Medulla oblongata (tissue), 1 donor: Measurements from ENCODE around the gene PERP.
"Not testable (repeated sequence)": the region's sequence is repeated elsewhere in the genome, so short reads cannot be mapped to it uniquely, and the experiment has no call there.

Experiments used
- DNase-seq: peaks from one replicate; pipeline ENCODE4 v3.0.0-alpha.2; 2015; ENCODE audit errors: extremely low spot score

Gene PERP

DNA sequence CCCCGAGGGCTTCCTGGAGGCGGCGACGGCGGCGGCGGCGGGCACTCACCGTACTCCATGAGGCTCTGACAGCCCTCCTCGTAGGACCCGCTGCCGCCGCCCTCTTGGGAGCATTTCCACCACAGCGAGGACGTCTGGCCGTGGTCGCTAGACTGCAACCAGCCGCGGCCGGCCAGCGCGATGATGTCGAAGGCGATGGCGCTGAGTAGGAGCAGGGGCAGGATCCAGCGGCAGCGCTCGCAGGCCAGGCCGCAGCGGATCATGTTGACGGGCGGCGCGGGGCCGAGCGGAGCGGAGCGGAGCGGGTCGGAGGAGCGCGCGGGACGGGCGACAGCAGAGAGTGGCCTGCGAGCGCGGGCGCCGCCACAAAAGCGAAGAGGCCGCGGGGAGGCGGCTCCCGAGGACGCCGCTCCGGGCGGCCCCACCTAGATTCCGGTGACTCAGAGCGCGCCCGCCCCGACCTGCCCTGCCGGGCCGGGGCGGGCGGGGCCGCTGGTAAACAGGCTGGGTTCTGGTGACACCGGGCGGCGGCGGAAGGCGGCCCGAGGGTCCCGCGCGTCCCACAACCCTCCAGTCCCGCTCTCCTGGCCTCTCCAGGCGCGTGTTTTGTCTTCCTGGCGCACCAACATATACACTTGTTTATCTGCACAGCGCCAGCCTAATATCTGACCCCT lies at the start of gene PERP:
PERP (minus strand) TSS at position 342 of the 674 bp plus-strand sequence; CDS start at position 263, 79 bp downstream.
- no peak for DNase-seq

DNA sequence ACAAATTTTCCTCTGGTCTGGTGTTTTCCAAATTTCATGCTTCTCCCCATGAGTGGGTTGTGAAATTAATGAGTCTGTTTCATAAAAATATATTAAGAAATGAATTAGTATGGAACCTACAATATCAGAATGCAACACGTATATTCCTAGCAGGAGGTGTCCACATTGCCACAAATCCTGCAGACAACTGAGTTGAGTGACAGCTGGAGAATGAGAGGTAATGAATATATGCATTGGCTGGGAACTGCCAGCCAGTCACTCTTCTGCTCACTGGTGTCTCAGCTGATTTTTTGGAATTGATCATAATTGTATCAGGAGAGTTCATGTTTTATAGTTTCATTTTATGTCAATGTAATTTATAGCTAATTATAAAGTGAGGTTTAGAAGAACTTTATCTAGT lies 48.2 kb upstream of the PERP start:
- no peak for DNase-seq

DNA sequence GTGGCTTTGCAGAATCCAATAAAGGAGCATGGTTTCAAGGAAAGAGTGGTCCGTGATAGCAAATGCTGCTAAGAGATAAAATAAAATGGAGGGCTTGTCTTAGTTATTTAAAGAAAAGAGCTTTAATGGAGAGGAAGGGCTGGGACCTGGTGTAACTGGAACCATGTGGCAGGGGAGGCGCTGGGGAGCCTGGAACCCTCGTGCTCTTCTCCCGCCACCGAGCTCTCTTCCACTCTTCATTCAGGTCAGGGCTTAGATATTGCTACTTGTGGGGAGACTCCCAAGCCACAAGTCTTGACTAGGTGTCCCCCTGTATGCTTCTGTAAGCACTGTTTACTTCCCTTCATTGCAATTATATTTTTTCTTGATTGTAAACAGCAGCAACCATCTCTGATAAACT lies 39.3 kb upstream of the PERP start:
- DNase-seq = no peak

DNA sequence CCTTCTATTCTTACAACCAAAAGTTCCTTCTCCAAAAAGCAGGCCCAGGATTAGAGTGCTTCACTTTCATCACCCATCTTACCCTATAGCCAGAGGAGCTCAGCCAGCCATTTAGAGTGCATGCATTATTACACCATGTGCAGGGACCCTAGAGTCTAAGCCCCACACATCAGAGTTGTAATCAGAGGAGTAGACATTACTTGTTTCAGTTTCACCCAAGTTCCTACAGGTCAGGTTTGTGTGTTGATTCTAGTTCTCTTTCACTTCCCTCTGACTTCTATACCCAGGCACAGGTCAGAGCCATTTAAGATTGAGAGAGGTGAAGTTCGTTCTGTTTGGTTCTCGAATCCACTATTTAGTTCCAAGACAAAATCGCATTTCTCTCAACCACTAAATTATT lies 38.2 kb upstream of the PERP start:
- DNase-seq = no peak

DNA sequence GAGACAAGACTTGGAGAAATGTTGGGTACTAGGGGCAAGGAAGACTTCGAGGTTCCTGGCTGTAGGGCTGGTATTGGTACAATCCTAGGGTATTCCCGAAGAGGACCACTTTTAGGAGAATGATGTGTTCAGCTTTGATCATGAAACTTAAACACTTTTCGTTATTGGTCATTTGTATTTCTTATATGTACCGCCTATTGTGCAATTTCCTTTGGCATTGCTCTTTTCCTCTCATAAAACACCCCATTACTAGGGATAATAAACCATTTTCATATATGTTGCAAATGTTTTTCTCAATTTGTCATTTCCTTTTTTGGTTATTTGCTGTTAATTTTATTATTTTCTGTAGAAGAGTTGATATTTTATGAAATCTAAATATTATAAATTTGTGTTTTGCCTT lies 35.6 kb upstream of the PERP start:
- no peak for DNase-seq

DNA sequence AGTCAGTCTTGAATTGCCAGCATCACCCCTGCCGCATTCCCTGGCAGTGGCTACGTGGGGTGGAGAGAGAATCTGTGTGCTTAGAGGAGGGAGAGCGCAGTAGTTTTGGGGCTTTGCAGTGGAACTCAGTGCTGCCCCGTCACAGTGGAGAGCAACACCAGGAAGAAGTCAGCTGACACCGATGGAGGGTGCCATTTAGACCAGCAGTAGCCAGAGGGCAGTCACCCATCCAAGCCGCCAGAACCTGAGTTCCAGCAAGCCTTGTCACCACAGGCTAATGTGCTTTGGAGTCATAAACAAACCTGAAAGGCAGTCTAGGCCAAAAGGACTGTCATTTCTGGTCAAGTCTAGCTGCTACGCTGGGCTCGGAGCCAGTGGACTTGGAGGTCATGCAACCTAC lies 22.0 kb upstream of the PERP start:
- no peak for DNase-seq

DNA sequence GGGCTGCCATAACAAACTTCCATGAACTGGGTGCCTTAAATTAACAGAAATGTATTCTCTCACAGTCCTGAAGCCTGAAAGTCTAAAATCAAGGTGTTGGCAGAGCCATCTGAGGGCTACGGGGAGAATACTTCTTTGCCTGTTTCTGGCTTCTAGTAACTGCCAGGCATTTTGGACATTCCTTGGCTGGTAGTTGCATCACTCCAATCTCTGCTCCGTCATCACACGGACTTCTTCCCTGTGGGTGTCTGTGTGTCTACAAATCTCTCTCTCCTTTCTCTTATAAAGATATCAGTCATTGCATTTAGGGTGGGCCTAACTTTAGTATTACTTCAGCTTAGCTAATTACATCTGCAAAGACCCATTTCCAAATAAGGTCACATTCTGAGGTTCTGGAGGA lies 20.9 kb upstream of the PERP start:
- DNase-seq = no peak

DNA sequence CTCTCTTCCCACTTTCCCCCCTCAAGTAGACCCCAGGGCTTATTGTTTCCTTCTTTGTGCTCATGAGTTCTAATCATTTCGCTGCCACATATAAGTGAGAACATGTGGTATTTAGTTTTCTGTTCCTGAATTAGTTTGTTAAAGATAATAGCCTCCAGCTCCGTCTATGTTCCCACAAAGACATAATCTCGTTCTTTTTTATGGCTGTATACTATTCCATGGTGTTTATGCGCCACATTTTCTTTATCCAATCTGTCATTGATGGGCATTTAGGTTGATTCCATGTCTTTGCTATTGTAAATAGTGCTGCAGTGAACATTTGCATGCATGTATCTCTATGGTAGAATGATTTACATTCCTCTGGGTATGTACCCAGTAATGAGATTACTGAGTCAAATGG lies 16.9 kb upstream of the PERP start:
- DNase-seq = no peak

DNA sequence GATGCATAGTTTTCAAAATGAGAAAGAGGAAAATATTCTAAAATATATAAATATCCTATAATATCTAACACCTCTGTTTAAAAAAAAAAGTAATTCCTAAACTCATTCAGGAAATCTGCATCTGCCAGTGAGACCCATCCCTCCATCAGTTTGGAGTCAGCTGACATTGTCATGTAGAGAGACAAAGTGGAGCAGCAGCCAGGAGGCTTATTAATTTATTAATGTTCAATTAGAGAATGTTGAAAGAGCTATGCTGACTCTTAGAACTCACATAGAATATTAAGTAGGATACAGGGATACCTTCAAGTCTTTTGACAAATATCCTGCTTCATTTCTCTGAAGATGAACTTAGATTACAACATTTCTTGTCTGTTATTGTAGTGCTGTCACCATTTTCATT lies 12.8 kb upstream of the PERP start:
- no peak for DNase-seq

DNA sequence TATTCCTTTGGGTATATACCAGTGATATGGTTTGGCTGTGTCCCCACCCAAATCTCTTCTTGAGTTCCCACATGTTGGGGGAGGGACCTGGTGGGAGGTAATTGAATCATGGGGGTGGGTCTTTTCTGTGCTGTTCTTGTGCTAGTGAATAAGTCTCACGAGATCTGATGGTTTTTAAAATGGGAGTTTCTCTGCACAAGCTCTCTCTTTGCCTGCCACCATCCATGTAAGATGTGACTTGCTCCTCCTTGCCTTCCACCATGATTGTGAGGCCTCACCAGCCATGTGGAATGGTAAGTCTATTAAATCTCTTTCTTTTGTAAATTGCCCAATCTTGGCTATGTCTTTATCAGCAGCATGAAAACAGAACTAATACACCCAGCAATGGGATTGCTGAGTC lies 12.0 kb upstream of the PERP start:
- not testable (repeated sequence) for DNase-seq

DNA sequence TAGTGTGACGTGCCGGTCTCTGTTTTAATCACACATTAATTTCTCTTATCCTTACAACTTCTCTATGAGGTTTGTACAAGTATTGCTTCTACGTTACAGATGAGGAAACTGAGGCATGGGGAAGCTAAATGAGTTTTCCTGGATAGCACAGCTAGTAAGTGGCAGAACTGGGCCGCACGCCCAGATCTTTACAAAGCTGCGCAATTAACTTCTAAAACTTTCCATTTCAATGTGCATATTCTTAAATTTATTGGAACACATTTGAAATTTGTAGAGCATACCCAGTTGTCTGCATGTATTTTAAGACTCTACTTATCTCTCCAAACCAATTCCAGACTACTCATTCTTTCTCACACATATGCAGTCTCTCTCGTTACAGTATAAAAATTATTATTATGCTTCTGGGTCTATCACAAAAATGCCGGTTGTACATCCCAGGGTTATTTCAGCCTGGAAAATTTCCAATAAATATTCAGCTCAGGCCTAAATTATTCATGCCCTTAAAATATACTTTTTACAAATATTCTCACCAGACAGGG lies 10.2 kb upstream of the PERP start:
- DNase-seq = no peak

DNA sequence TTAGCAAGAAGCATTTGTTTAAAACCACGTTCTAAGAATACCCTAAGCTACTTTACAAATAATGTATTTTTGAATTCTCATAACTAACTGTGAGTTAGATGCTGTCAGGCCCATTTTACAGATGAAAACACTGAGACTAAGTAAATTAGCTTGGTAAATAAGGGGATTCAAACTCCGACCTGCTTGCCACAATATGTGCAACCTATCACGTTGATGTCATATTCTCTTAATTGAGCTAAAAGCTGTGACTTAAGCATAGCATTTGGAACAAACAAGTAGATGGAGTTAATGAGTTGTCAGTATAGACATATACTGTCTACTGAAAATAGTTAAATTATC lies 9.4 kb upstream of the PERP start:
- no peak for DNase-seq

DNA sequence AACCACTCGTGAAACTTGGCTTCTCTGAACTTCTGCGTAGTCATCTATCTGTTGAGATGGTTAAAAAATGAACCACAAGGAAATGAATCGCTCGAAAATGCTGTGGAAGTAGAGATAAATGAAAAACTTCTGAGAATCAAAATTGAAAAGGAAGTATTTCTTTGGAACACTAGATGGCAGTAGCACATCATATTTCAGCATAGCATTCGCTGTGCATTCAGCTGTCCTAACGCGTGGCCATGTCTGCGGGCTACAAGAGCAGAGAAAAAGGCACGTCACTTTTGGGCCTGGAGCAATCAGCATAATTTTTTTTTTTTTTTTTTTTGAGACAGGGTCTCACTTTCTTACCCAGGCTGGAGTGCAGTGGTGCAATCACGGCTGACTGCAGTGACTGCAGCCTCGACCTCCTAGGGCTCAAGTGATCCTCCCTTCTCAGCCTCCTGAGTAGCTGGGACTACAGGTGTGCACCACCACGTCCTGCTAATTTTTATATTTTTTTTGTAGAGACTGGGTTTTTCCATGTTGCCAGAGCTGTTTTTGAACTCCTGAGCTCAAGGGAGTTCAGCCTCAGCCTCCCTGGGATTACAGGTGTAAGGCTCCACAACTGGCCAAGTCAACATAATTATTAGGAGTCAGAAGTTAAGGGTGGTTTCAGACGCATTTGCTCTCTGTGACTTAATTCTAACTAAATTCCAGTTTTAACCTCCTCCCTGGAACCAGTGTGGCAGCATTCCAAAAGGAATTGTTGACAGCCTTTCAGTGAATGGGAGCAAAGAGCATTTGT lies 8.8 kb upstream of the PERP start:
- peak; percentile 85 for DNase-seq

DNA sequence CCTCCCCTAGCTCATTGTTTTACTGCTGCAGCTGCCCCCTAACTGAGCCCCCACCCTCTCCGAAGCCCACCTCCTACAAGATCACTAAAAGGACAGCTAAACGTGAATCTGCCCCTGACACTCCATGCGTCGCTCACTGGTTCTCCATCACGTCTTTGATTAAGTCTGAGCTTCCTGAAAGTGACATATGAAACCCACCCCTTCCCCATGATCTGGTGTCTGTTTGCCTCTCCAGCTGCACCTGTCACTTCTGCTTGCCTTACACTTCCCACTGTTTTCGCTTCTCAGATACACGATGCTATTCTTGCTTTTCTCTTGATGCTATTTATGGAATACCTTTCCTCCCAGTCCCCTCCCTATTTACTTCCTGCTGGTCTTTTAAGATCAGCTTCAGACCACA lies 8.0 kb upstream of the PERP start:
- no peak for DNase-seq

DNA sequence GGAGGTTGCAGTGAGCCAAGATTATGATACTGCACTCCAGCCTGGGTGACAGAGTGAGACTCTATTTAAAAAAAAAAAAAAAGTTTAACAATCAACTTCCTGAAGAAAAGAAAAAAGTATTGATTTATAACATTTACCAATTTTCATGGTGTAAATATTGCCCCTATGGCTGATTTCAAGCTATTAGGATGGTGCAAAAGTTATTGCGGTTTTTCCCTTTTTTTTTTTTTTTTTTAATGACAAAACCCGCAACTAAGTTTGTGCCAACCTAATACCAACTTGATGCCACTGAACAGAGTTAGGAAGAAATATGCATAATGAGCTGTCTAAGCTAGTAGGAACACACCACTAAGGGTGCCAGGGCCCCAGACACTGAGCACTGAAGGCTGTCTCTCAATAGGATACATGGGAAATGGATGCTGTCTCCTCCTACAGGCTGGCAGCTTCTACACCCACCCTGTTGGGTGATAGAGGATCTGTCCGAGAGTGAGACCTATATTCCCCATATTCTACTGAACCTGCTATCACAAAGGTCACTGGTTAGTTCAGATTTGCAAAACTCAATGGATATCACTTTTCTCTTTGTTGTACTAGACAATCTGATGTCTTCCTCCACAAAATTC lies 6.5 kb upstream of the PERP start:
- no peak for DNase-seq

DNA sequence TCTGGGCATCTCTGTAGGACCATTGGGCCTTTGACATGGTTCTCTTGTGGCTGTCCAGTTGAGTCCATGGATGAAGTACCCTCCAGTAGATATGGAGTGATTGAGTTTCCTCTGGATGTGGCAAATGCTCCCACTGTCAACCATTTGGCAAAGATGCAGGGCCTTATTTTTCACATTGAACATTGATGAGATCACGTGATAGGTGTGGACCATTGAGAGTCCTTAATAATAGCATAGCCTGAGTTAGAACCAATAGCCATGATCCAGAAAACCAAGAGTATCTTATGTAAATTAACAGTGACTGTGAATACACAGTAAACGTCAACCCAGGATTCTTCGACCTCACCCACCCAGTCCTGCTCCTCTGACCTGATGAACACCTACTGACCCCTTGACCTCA lies 3.0 kb upstream of the PERP start:
- DNase-seq = no peak

DNA sequence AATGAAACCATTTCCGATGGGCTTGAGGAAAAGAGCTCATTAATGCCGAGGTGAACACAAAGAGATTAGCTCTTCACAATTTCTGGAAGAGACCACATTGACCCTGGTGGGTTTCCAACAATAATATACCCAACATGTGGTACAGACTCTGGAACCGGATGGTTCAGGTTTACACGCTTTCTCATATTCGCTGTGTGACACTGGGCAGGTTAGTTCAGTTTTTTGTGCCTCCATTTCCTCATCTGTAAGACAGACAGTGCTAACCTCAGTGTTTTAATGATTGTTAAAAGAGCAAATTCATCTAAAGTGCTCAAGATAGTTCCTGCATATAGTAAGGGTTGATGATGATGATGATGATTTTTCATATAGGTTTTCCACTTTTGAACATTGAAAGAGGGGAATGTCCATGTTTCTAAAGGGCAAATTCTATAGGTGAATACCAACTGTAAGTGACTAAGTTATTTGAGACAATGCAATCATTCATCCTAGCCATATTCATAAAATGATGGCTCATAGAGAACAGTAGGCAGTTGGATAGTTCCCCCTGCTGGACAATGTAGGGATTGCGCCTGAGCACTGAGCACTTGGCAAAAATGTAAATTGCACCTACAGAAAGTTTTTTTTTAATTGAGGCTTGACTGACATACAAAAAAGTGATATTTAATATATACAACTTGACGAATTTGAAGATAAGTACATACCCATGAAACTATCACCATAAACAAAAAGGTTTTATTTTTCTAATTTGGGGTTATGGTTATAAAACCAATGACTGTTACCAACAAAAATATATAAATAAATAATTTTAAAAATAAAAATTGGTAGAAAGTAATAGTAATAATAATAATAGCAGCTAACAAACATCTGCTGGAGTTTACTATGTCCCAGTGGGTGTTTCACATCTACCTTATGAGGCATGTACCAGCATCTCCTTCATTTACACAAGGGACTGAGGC lies 2.1 kb upstream of the PERP start:
- peak; percentile 65 for DNase-seq

DNA sequence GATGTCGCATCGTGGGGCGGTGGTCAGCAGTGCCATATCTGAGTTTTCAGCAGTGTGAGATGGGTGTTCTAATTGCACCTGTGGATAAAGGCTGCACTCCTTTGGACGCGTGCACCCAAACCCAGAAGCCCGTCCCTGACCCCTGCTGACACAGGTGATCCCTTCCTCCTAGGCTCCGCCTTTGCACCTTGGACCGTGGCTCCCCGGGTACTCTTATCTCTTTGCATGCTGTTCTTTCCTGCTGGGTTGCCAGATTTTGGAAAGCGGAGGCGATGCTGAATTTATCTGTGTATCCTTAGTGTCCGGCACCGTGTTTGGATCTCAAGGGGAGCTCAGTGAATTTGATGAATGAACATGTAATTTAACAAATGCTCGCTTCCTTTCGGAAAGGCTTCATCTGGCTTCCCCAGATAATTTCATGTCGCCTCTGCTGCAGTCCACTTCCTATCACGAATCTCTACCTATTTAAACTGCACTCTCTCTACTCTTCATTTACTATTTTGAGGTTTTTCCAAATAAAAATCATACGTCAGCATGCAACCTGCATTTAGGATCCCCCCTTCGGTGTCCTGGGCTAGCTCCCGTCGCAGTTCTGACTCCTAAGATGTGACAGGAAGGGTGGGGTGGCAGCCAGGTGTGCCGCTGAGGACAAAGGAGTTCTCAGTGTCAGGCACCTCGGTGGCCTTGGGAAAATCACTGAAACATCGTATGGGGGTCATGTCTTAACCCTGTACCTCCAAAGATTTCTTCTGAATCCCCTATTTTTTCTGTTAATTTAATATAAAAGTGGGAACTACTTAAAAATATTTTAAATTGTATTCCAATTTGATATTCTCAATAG lies 753 bp upstream of the PERP start:
- DNase-seq = no peak

DNA sequence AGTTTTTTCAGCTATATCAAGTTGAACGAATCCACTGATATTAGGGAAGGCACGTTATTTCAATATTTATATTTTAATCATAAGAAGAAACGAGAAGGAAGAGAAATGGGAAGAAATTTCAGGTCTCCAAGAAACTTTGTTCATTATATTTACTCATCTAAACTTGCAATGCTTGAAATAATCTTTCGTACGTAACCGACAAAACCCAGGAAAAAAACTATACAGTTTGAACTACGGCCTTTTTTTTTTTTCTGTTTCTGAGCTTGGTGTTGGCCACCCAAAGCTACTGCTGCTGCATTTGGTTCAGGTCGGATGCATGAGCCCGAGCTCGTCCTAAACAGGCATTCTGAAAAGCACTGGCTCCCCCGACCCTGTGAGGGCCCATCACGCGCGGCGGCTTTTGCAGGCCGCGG lies 548 bp downstream of the PERP start:
- DNase-seq = no peak

DNA sequence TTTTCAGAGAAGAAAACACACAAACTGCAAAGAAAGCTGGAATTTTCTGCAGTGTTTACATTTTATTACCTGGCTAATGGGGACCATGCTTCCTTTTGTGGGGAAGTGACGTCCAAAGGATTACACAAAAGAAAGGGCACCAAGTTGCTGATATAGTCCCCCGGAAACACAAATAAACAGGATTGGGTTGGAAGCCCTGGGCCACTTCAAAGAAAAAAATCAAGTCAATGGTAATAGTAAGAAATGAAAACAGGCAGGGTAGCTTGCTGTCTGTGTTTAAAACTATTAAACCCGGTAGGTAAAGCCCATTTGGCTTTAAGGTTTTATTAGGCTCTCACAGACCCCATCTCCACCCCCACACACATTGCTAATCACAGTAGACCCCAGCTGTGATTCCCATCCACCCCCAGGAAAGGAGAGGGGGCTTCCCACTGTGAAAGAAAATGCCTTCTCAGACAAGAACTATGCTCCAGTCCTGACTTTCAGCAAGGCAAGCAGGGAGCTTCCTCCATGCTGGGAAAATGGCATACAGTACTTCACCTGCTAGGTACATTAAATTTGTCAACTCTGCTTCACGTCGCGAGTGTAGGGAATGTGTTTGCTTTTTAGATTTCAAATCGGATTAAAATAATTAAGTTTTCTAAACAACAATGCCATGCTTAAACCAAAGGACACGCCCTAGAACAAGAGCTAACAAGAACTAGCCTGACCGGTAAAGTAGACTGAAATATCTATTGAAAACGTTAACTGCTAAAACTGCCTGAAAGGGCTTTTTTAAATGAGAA lies 1.1 kb downstream of the PERP start:
- DNase-seq = no peak
